Endothelial cell of umbilical vein (primary cell): ENCODE results near the gene LRP1B. TPM values are rescaled to one million over a fixed set of nuclear protein-coding genes. Genes with fewer than 3 reads are reported as not detected.

Source experiments
- BruUV-seq: library from RNA; stranded (reverse); fragments of 400-500 nt; replicated peaks from 2 replicates; lab custom pipeline; 2021; lab: Mats Ljungman, UMichigan
- CTCF ChIA-PET: fragments of 300-600, 350-600 bp; sonication (Branson Sonifier 250); formaldehyde crosslinking; loops from one replicate; lab custom pipeline; 2021; ENCODE audit warnings: antibody characterized with exemption, inconsistent platforms; lab: Charles Lee
- POLR2A ChIA-PET: fragments of 300-600, 350-600 bp; sonication (Branson Sonifier 250); formaldehyde crosslinking; loops from one replicate; lab custom pipeline; 2021; ENCODE audit warnings: antibody characterized with exemption, inconsistent platforms; lab: Charles Lee
- DNase-seq: peaks from one replicate; pipeline ENCODE4 v3.0.0-alpha.2; 2011; ENCODE audit warnings: low read depth, low spot score
- FAIRE-seq: peaks from 2 replicates; lab custom pipeline; 2011; peaks lifted over from hg19 to GRCh38; lab: Jason Lieb, UNC
- H2AFZ ChIP-seq: 2 replicates; pipeline ENCODE4 v1.6.0; 2012; ENCODE audit warnings: low read depth, low read length, control low read depth, inconsistent platforms
- H3K27ac ChIP-seq: 2 replicates; pipeline ENCODE4 v1.5.1; 2011; ENCODE audit warnings: low read depth, mild to moderate bottlenecking, control low read depth, low read length, moderate library complexity; ENCODE audit not compliant: insufficient read depth
- H3K27me3 ChIP-seq, 2 experiments: 2 replicates each; pipeline versions ENCODE4 v1.6.0 to v1.6.1; 2011; ENCODE audit warnings: low read length in 2 of 2, mixed read lengths in 1 of 2; ENCODE audit not compliant: control insufficient read depth in 2 of 2, insufficient read depth in 2 of 2
- H3K36me3 ChIP-seq, 2 experiments: 2 replicates in 1 of 2; 3 replicates in 1 of 2; pipeline ENCODE4 v1.5.1; 2011; ENCODE audit warnings: low read length in 2 of 2, mild to moderate bottlenecking in 1 of 2, moderate library complexity in 1 of 2; ENCODE audit not compliant: control insufficient read depth in 2 of 2, insufficient read depth in 2 of 2; ENCODE audit errors: extremely low read depth in 1 of 2
- H3K4me1 ChIP-seq: 3 replicates; pipeline ENCODE4 v1.5.1; 2011; ENCODE audit warnings: mild to moderate bottlenecking, low read length; ENCODE audit not compliant: control insufficient read depth, insufficient read depth; ENCODE audit errors: extremely low read depth
- H3K4me2 ChIP-seq: 2 replicates; pipeline ENCODE4 v1.6.1; 2011; ENCODE audit warnings: low read length, control low read depth, mixed read lengths; ENCODE audit not compliant: insufficient read depth
- H3K4me3 ChIP-seq, 3 experiments: fragments of 200-600 bp in 1 of 3; sonication (generic), shearing (Covaris generic) in 1 of 3; replicated peaks in 1 of 3; 2 replicates each; pipeline ENCODE4 v1.5.1; 2011 to 2016; ENCODE audit warnings: control low read depth in 3 of 3, low read length in 3 of 3, mild to moderate bottlenecking in 2 of 3, inconsistent platforms in 1 of 3, low read depth in 1 of 3, moderate library complexity in 1 of 3; ENCODE audit not compliant: insufficient read depth in 1 of 3
- H3K79me2 ChIP-seq: 2 replicates; pipeline ENCODE4 v1.6.0; 2012; ENCODE audit warnings: low read length, inconsistent platforms; ENCODE audit not compliant: control insufficient read depth, insufficient read depth
- H3K9ac ChIP-seq: replicated peaks from 2 replicates; pipeline ENCODE3; 2011; ENCODE audit warnings: low read length, control low read depth; ENCODE audit not compliant: insufficient read depth; ENCODE audit errors: extremely low read depth
- H3K9me1 ChIP-seq: replicated peaks from 3 replicates; pipeline ENCODE4 v1.6.0; 2011; ENCODE audit warnings: mild to moderate bottlenecking, low read length; ENCODE audit not compliant: control insufficient read depth, insufficient read depth; ENCODE audit errors: extremely low read depth
- H3K9me3 ChIP-seq: replicated peaks from 2 replicates; pipeline ENCODE4 v1.5.1; 2012; ENCODE audit warnings: low read length, inconsistent platforms; ENCODE audit not compliant: control insufficient read depth, insufficient read depth
- H4K20me1 ChIP-seq: replicated peaks from 2 replicates; pipeline ENCODE3; 2011; ENCODE audit warnings: mild to moderate bottlenecking, low read length; ENCODE audit not compliant: control insufficient read depth, insufficient read depth; ENCODE audit errors: extremely low read depth
- CTCF ChIP-seq, 2 donors: IDR thresholded peaks; 1 replicate in 1 of 2; 2 replicates in 1 of 2; pipeline ENCODE4 v1.5.1; 2011; ENCODE audit warnings: low read length in 2 of 2, mild to moderate bottlenecking in 2 of 2, moderate library complexity in 2 of 2, control low read depth in 1 of 2, inconsistent platforms in 1 of 2, low read depth in 1 of 2; ENCODE audit not compliant: insufficient read depth in 1 of 2; ENCODE audit errors: extremely low read depth in 1 of 2
- EZH2 ChIP-seq: IDR thresholded peaks from 2 replicates; pipeline ENCODE4 v1.6.1; 2012; ENCODE audit warnings: borderline replicate concordance, low read depth, mild to moderate bottlenecking, moderate library complexity, low read length, inconsistent platforms; ENCODE audit not compliant: severe bottlenecking
- FOS ChIP-seq: IDR thresholded peaks from 2 replicates; pipeline ENCODE4 v1.6.1; 2011; ENCODE audit warnings: mild to moderate bottlenecking, low read length, moderate library complexity, borderline replicate concordance; ENCODE audit not compliant: insufficient read depth
- GATA2 ChIP-seq: IDR thresholded peaks from 2 replicates; pipeline ENCODE4 v1.7.0; 2011; ENCODE audit warnings: low read depth, mild to moderate bottlenecking, moderate library complexity, mixed read lengths, low read length; ENCODE audit not compliant: insufficient read length, insufficient read depth
- JUN ChIP-seq: IDR thresholded peaks from 2 replicates; pipeline ENCODE4 v1.6.1; 2011; ENCODE audit warnings: borderline replicate concordance, low read depth; ENCODE audit not compliant: insufficient read length, insufficient read depth
- MYC ChIP-seq: IDR thresholded peaks from one replicate; pipeline ENCODE4 v1.6.1; 2011; ENCODE audit warnings: mild to moderate bottlenecking, low read depth, low read length
- POLR2A ChIP-seq: IDR thresholded peaks from 2 replicates; pipeline ENCODE4 v1.6.1; 2012; ENCODE audit warnings: low read depth, mild to moderate bottlenecking, control low read depth, low read length
- POLR2AphosphoS5 ChIP-seq: IDR thresholded peaks from 2 replicates; pipeline ENCODE4 v1.6.1; 2012; ENCODE audit warnings: low read depth, mild to moderate bottlenecking, control low read depth, low read length, moderate library complexity; ENCODE audit not compliant: insufficient read depth
- dilution Hi-C: fragments of 300-500 bp; cut with MboI; formaldehyde crosslinking; loops from one replicate; pipeline ENCODE4 v1.15.0; 2019; ENCODE audit warnings: low sequenced_read_pairs; ENCODE audit not compliant: extremely low pct_ligation_motif_present
- intact Hi-C: fragments of 100-400 bp; cut with micrococcal nuclease; formaldehyde crosslinking; loops from one replicate; pipeline ENCODE4 v1.10.0; 2022
- polyA plus RNA-seq, 4 experiments: library from polyadenylated mRNA; depleted of rRNA in 3 of 4; stranded (reverse) in 3 of 4; unstranded in 1 of 4; fragments of >200 nt; gene quantifications; 2 replicates each; pipeline versions ENCODE4 v1.2.1 to v1.2.3, GENCODE V29; 2011 to 2012; ENCODE audit warnings: missing spikeins in 1 of 4
- total RNA-seq: library from RNA; stranded (reverse); gene quantifications from 2 replicates; pipeline ENCODE4 v1.2.3, GENCODE V29; 2021
- TF ChIP-seq, protein P1 (sequence below): IDR thresholded peaks from 2 replicates; pipeline ENCODE4 v1.6.1; 2011; ENCODE audit not compliant: insufficient read depth, insufficient read length

Gene LRP1B
- total and polyA plus RNA-seq, 2 donors (not counting 3 experiments of a cell fraction or from before 2014, with no cell fraction given): 0.03 to 0.07 TPM

GRCh38 chr2:141226560-141226959 is 904.3 kb downstream of the LRP1B start:
- CTCF ChIA-PET: no interaction called here

More at GRCh38 chr2:141226560-141226959, 904.3 kb downstream of the LRP1B start:
- H2AFZ ChIP-seq: no peak overlapping the region
- BruUV-seq: no TSS peak
- no peaks in the 10 kb centered on the region for H3K9me1 ChIP-seq
- H3K4me3 ChIP-seq: no peak overlapping the region
- no peak overlapping the region for H3K4me2 ChIP-seq
- no peaks in the 10 kb centered on the region for H3K9me3 ChIP-seq
- POLR2A ChIA-PET: no interaction called here
- H3K27me3 ChIP-seq: no peaks in the 10 kb centered on the region
- no peaks in the 10 kb centered on the region for H3K4me1 ChIP-seq
- no peak overlapping the region for H3K27ac ChIP-seq
- H4K20me1 ChIP-seq: no peaks in the 10 kb centered on the region
- dilution Hi-C loops (no loop called here), intact Hi-C loops (no loop called here)
- DNase-seq: no peak
- H3K9ac ChIP-seq: no peak overlapping the region
- no peaks in the 10 kb centered on the region for H3K36me3 ChIP-seq
- H3K79me2 ChIP-seq: no peaks in the 10 kb centered on the region
- TF ChIP-seq POLR2AphosphoS5: no peak
- no peak for TF ChIP-seq GATA2
- TF ChIP-seq MYC: no peak
- no peak for TF ChIP-seq JUN
- no peak for TF ChIP-seq CTCF (IDR thresholded peaks at IDR 0.05; ENCODE audit: extremely low read depth in 1 of 2, insufficient read depth in 1 of 2, low read depth in 1 of 2, low read length in 2 of 2)
- no peak for TF ChIP-seq FOS
- TF ChIP-seq EZH2: no peak
- no peak for TF ChIP-seq POLR2A
- TF ChIP-seq, protein P1, sequence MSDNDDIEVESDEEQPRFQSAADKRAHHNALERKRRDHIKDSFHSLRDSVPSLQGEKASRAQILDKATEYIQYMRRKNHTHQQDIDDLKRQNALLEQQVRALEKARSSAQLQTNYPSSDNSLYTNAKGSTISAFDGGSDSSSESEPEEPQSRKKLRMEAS: no peak
- no peak for FAIRE-seq
